GM23248 (cell line): Measurements from ENCODE around the gene RFC5.

Experiments
- EZH2 ChIP-seq: fragments of 200-600 bp; sonication (generic); IDR thresholded peaks from 2 replicates; pipeline ENCODE4 v1.6.1; 2018; ENCODE audit warnings: antibody characterized with exemption, mild to moderate bottlenecking; ENCODE audit not compliant: insufficient read depth, poor library complexity, severe bottlenecking
- EZH2phosphoT487 ChIP-seq: fragments of 200-600 bp; sonication (generic); IDR thresholded peaks from 2 replicates; pipeline ENCODE4 v1.6.1; 2018; ENCODE audit warnings: antibody characterized with exemption, moderate library complexity, mild to moderate bottlenecking, low read depth; ENCODE audit not compliant: insufficient read depth

DNA sequence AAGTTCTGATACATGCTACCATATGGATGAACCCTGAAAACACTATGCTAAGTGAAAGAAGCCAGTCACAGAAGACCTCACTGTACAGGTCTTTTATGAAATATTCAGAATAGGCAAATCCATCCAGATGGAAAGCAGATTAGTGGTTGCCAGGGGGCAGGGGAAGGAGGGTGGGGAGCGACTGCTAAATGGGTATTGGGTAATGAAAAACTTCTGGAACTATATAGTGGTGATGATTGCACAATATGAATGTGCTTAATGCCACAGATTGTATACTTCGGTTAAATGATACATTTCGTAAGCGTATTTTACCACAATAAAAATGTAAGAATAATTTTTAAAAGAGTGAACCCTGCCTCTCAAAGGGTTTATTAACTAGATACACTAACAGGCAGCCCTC, 35.9 kb upstream of the RFC5 start:
- TF ChIP-seq EZH2 (no peak), EZH2phosphoT487 (no peak)
